NCI-H1694 (cell line): ENCODE results near the gene IFT20.

Source experiments
- DNase-seq: peaks from one replicate; lab custom pipeline; 2025; lab: John Stamatoyannopoulos, UW

IFT20 gene

DNA sequence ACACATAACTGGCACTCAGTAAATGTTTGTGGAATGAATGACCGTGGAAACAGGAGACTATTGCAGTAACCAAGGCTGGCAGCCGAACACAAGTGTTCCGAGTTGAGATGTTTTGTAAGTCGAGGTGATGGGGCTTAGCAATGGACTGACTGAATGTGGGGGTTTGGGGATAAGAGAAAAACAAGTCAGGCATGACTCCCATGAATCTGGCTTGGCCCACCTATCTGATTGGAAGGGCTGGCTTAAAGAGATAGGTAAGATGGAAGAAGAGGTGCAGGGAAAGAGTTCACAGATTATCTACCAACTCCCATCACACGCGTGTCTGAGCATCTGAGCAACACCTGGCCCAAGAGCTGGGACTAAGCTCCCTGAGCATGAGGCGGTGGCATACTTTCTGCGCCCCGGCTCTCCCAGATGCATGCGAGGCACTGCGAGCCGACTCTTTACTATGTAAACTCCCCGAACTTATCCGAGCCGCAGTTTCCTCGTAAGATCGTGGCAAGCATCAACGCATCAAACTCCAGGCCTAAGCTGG lies 539 bp downstream of the IFT20 start:
- no peak for DNase-seq

DNA sequence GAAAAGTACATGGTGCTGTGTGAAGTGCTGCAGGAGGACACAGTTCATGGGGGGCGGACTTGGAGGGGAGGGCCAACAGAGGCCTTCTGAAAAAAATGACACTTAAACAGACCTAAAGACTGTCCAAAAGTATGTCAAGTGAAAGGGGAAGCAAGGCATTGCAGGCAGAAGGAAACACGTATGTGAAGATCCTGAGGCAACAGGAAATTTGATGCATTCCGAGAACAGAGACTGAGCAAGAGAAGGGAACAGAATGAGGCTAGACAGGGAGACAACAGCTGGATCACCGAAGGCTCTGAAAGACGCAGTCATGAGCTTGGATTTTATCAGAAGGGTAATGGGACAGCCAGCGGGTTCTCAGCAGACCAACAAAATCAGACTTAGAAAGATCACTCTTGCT lies 1.1 kb downstream of the IFT20 start:
- no peak for DNase-seq

DNA sequence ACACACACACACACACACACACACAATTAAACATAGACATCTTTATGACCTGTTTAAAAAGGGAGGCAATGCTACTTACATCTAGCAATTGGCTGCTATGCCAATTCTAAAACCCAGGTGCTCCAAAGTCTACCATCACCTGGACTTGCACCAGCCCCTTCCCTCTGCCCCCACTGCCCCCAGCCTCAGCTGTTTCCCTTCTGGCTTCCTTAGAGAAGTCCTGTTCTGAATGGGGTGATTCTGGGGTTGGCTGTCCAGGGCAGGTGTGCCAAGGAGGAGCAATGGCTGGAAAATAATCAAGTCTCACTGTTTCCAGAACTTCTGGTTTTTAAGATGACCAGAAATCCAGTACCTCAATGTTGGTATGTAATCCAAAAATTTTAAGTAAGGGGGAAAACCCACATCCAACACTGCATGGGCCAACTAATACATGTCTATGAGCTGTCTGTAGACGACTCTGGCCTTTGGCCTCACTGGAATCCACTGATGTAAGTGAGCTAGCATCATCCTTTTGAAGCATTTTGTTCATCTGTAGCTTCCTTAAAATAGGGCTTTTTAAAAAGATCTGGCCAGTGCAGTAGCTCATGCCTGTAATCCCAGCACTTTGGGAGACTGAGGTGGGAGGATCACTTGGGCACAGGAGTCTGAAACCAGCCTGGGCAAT lies 2.1 kb downstream of the IFT20 start:
- no peak for DNase-seq

DNA sequence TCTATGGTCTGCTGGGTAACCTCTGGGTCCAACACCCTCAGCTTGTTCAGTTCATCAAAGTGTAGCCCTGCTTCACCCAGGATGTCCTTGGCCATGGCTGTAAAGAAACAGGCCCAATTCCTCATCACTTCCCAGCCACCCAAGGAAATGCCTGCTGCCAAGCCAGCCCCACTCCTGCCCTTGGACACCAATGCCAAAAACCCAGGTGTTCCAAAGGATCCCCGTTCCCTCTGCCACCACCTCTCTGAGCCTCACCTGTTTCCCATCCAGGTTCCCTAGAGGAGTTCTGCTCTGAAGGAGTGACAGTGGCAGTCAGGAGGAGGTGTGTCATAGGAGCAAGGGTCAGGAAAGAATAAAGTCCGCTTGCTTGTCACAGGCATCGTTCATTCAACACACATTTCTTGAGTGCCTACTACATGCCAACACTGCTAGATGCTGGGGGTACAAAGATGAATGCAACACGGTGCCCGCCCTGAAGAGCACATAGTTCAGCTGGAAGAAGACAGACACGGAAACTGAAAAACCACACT lies 3.3 kb downstream of the IFT20 start:
- no peak for DNase-seq

DNA sequence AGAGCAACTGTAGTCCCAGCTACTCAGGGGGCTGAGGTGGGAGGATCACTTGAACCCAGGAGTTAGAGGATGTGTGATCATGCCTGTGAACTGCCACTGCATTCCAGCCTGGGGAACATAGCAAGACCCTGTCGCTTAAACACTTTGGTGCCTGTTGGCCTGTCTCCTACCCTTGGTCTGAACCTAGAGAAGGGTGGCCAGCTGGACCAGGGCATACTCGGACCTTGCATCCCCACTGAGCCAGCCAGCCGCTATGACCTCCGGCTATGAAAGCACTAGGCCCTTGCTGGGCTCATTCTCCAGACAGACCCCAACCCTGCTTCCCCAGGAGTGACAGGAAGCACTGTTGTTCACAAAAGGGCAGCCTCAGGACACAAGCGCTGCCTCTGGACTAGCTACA lies 4.6 kb downstream of the IFT20 start:
- no peak for DNase-seq

DNA sequence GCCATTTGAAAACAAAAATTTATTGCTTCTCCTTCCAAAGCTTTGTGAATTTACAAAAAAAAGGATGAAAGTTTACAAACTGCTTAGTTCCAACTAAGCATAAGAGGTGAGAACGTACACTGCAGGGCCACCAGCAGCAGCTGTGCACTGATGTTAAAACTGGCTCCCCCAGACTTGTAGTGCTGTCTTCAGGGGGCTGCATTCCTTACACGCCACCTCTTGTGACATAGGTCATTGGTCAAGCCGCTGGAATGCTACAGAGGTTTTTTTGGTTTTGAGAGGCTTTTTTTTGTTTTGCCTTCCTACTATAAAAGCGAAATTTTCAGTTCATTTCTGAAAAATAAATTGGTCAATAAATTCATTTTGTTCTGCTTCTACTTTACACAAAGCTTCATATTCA lies 6.9 kb downstream of the IFT20 start:
- no peak for DNase-seq

DNA sequence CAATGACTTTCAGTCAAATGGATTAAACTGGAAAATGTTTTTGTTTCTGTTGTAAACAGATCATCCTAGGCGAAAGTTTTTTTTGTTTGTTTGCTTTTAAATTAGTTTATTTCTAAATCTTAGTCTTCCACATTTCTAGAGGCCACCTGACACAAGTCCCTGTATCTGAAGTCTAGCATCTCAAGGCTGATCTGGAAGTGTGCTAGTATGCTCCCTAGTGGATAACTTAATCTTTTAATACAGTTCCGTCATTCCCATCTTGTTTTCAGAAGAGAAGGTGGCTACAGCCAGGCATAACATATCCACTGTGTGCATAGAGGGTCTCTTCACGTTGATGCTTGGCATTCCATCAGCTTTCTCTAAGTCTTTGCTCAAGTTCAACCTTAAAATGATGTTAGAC lies 7.6 kb downstream of the IFT20 start:
- no peak for DNase-seq

DNA sequence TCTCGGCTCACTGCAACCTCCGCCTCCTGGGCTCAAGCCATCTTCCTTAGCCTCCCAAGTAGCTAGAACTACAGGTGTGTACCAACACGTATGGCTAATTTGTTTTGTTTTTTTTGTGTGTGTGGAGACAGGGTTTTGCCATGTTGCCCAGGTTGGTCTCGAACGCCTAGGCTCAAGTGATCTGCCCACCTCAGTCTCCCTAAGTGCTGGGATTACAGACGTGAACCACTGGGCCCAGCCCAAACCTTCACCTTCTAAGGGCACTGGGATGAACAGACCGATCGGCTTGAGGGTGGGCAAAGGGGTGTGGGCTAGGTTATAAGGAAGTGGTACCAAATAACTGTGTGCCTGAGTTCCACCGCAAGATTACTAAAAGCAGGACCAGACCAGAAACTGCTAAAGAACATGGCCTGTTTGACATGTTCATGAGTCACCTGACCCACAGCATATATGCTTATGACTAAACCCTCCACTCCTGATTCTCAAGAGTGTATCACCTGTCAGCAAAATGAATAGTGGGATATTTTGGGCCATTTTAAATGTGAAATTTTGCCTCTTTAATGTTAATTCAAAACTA lies 8.2 kb downstream of the IFT20 start:
- no peak for DNase-seq

DNA sequence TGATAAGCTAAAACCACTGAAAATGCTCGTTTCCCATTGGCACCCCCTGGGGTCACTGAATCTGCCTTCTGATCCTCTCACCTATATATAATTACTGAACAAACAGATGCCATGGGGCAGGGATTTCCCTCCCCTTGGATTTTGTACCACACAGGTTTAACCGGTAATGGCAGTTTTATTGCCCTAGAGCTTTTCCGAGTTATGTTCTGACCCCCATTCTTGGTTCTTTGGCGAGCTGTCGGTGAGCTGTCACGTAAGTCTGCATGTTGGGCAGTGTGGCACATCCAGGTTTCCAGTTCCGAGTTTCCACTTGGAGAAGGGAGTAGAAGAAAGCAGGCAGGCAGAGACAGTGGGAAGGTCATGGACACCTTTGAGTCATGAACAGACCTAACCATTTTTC lies 9.2 kb downstream of the IFT20 start:
- DNase-seq, result no peak

DNA sequence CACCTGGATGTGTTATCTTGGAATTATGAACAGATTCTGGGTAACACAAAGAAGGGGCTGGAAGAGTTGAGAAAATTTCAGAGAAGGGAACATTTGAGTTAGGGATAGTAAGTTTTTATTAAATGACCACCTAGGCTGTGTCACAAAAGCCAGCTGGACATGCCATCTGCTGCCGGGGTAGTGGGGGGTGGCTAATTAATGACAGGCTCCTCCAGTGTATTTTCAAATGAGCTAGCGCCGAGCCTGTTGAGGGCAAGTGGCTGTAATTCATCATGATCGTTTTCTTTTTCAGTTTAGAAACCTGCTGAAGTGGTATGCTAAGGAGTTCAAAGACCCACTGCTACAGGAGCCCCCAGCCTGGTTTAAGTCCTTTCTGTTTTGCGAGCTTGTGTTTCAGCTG lies 10.1 kb downstream of the IFT20 start:
- DNase-seq, result no peak

DNA sequence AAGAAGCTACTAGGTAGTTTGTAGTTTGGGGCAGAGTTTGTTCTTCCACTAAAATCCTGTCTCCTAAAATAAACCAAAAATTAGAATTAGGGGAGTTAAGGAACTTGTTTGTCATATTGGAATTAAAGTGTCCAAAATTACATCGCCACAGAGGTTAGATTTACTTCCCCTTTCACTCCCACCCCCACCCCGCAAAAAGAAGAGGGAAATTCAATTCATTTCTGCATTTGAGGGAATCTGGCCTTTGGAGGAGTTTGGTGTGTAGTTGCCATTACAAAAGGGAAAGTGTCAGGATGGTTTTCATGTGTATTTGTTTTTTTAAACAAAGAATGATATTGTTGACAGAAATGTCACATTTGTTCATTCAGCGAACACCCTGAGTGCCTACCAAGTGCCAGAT lies 10.5 kb downstream of the IFT20 start:
- no peak for DNase-seq

DNA sequence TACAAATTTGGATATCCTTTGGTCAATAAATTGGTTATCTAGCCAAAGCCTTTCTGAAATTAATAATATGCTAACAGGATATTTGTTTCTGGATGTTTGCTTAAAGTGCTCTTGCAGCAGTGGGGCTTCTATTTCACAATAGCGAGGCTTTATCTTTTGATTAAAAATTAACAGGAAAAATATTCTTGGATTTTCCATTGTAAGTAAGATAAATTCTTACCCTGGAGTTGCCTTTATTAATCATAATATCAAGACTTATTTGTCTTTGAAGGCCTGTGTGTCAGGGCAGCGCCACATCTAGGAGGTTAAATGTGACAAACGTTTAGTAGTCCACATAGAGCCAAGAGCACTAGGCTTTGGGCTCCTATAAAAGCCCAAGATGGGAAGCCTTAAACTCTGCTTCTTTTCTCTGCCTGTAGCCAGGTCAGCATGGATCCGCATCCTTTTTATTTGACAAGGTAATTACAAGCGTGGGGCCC lies 11.0 kb downstream of the IFT20 start:
- DNase-seq, result no peak

DNA sequence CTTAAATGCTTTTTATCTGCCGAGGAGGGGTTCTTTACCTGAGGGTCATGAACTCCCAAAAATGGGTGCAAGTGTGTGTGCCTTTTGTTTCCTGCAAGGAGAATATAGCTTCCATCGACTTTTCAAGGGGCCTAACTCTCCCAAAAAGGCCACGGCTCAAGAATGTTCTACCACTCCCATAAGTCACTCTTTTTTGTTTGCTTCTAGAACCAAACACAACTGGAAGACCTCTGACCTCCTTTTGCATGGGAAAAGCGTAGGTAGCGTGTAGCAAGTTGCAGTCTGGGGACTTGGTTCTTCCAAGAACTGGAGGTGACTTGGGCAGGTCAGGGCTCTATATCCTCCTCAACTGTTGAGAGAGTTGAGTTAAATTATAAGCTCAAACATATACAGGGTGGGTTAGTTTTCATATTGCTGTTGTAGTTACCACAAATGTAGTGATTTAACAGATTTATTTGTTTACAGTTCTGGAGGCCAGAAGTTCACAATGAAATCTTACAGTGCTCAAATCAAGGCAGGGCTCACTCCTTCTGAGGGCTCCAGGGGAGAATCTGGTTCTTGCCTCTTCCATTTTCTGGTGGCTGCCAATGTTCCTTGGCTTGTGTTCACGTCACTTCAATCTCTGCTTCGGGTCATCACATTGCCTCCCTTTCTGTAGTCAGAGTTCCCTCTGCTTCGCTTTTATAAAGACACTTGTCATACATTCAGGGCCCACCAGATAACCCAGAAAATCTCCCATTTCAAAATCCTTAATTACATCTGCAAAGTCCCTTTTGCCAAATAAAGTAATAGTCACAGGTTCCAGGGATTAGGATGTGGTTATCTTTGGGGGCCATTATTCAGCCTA lies 14.8 kb downstream of the IFT20 start:
- DNase-seq, result no peak

DNA sequence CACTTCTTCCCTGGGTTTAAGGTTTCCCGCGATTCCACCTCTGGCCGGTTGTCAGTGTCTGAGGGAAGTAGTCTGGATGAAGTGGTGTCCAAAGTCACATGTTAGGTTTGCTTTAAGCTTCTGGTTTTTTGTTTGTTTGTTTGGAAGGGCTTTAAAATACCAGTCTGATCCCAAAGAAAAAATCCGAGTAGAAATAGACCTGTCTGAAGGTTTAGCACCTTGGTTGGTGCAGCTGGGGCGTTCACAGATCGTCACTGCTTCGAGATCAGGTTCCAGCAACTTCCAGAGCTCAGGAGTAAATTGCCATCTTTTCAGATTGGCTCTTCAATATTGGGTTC lies 15.7 kb downstream of the IFT20 start:
- DNase-seq, result no peak

DNA sequence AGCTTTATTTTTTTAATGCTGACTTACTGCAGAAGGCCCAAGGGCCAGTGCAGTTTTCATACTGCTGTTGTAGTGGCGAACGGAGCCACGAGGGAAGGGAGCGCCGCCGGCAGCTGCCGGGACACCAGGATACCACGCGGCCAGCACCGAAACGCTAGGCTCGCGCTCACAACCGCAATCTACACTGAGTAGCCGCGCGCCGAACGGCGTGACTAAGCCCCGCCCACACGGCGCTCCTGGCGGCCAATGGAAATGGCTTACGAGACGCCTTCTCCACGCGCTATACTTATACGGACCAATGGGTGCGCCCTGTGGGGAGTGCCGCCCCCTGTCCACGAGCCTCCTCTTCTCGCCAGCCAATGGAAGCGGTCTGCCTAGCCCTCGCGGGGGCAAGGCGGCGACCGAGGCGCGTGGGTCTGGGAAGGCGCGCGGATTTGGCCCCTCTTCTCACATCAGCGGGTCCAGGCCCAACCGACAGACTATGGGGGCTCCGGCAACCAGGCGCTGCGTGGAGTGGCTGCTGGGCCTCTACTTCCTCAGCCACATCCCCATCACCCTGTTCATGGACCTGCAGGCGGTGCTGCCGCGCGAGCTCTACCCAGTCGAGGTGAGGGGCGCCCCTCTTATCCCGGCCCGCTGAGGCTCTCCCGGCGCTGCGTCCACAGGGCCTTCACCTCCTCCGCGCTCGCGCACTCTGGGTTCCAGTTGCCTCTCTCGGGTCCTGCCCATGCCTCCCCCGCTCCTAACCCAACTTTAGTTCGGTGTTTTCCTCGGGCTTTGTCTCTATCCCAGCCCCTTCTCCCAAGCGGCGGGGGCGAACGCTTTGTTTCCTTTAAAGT lies 16.3 kb downstream of the IFT20 start, which contains the start of gene TMEM97:
Gene TMEM97, plus strand, starts transcription at position 442 of the 839 bp plus-strand sequence. Its CDS starts 40 bp downstream, at position 482.
- peak; percentile 98 for DNase-seq

DNA sequence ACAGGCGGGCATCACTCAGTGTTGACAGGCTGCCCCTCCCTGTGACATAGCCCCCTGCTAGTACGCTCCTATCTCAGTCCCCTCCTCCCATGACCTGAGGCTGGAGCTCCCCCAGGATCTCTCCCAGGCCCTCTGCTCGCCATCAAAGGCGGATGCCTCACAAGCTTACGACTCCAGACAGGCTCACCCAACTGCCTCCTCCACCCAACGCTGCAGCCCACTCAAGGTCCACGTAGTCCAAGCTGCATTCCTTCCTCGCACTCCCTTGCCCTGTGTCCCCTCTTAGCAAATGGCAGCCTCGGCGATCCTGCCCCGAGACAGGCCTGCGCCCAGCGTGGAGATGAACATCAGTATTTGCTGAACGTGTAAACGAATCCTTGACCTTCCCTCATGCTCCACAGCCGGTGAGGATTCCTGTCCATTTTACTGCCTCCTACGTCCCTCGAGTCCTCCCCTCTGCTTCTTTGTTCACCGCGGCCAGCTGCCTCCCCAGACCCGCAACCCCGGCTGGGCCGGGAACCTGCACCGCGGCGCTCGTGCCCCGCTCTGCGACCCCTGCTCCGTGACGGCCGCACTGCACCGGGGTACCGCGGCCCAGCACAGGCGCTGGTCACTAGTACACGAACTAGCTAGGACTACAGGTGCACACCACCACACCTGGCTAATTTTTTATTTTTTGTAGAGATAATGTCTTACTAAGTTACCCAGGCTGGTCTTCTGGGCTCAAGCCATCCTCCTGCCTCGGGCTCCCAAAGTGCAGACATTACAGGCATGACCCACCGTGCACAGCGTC lies 17.1 kb downstream of the IFT20 start:
- no peak for DNase-seq

DNA sequence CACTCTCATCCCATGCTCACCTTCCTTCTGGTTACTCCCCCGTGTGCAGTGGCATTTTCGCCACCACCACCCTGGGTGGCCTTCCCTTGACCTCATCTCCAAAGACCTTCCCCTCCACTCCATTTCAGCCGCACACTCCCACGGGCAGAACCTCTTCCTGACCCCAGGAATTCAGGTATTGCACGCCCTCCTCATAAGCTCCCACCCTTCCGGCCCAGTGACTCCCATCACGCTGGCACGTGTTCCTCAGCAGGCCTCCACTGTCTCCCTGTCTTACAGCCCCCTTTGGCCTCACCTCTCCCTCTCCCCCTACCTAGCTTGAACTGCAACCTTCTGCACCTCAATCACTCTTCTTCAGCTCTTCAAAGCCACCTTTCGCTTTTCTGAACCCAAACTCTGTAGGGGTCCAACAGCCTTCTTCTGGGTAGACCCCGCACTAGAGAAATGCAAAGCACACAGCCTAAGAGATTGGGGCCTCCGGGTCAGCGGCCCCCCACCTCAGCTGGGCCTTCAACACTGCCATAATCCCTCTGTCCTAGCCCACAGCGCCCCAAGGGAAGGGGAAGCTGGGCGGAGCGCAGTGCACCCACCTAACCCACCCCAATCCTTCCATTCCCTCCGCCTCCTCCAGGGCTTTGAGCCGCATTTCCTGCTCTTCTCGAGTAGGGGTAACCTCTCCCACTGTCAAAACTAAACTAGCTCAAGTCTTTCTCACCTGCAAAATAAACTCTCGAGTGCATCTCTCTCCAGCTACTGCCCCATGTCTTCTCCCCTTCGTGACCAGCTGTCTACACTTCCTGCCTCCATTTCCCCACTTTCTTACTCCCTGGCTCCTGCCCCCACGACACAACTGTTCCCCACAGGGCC lies 17.9 kb downstream of the IFT20 start:
- no peak for DNase-seq

DNA sequence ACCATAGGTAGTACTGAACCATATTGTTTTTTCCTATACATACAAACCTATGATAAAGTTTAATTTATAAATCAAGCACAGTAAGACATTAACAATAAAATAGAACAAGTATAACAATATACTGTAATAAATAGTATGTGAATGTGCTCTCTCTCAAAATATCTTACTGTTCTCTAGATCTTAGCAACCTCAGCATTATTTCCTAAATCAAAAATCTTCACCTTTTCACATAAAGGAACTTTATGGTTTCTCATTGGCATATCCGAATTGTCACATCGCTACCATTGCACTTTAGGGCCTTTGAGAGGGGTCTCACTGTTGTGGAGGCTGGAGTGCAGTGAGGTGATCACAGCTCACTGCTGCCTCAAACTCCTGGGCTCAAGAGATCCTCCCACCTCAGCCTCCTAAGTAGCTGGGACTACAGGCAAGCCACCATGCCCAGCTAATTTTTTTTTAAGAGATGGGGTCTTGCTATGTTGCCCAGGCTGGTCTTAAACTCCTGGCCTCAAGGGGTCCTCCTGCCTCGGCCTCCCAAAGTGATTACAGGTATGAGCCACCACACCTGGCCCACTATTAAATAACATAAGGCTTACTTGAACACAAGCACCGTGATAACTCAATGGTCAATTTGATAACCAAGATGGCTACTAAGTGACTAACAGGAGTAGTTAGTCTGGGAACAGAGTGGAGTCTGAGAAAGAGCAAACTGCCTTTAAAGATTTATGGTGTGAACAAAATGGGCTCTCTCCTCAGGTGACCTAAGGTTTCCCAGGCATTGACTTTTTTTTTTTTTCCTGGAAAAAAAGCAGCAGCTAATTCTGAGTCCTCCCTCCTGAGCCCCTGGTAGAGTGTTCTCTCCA lies 19.2 kb downstream of the IFT20 start:
- no peak for DNase-seq

DNA sequence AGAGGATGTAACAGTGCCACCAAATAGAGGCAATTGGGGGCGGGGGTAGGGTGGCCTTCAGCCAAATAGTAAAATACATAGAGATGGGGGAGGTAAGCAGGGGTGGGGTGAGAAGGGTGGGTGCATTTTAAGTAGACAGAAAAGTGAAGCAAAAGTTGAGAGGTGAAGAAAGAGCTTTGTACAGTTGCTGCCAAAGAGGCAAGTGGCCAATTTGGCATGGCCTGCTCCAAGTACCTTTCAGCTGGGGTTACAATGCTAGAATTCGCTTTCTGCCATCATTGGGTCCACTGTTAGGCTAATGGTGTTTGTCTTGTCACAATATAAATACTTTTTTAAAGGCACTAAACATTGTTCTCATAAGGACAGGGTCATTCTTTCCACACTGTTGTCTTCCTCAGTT lies 21.4 kb downstream of the IFT20 start:
- no peak for DNase-seq
